Ovary (tissue), 3 donors: Measurements from ENCODE around the gene CDK5RAP1.

ENCODE experiments used
- POLR2A ChIP-seq: fragments of 450-650 bp; IDR thresholded peaks from one replicate; pipeline ENCODE4 v1.6.1; 2017; ENCODE audit warnings: antibody characterized with exemption, mild to moderate bottlenecking, moderate library complexity
- TF ChIP-seq, protein P1 (sequence below), 3 donors: fragments of 450-650 bp in 2 of 3; fragments of 200-600 bp in 1 of 3; IDR thresholded peaks; one replicate each; pipeline versions ENCODE4 v1.5.1 to v1.8.0; 2016 to 2022; ENCODE audit warnings: antibody characterized with exemption in 3 of 3, mild to moderate bottlenecking in 1 of 3
- donor health status: DM: no; HTN: no; CAD: no.

DNA sequence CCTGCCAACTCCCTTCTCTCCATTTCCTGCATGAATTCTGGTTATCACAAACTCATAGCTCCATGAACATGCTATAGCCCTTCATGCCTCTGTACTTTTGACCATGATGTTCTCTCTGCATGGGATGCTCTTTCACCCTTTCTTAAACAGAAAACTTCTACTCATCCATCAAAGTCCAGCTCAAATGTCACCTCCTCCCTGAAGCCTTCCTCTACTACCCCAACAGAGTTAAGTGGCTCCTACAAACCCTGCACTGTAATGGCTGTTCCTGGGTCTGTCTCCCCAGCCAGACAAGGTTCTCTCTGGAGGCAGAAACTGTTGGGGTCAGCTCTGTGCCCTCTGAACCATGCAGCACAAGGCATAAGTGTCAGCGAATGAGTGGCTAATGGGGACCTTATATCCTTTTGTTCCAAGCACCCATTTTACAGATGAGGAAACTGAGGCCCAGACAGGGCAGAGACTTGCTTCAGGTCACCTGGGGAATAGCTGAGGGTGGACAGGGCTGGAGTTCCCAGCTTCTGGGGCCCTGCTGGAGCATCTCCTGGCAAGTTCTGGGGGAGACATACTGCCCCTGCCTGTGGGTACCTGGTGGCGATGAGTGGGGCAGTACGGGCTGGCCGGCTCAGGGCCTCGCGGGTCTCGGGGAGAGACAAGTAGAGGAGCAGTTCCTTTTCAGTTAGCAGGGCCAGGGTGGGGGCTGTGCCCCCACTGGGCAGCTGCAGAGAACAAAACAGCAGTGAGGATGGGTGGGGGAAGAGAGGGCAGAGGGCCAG lies 10.6 kb upstream of the CDK5RAP1 start:
- TF ChIP-seq, protein P1, sequence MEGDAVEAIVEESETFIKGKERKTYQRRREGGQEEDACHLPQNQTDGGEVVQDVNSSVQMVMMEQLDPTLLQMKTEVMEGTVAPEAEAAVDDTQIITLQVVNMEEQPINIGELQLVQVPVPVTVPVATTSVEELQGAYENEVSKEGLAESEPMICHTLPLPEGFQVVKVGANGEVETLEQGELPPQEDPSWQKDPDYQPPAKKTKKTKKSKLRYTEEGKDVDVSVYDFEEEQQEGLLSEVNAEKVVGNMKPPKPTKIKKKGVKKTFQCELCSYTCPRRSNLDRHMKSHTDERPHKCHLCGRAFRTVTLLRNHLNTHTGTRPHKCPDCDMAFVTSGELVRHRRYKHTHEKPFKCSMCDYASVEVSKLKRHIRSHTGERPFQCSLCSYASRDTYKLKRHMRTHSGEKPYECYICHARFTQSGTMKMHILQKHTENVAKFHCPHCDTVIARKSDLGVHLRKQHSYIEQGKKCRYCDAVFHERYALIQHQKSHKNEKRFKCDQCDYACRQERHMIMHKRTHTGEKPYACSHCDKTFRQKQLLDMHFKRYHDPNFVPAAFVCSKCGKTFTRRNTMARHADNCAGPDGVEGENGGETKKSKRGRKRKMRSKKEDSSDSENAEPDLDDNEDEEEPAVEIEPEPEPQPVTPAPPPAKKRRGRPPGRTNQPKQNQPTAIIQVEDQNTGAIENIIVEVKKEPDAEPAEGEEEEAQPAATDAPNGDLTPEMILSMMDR (IDR thresholded peaks at IDR 0.05), result no peak
- TF ChIP-seq POLR2A, result no peak
